H1 (cell line): ENCODE data around the gene GNAL. TPM values are rescaled to one million over a fixed set of nuclear protein-coding genes. Genes with fewer than 3 reads are reported as not detected.
A peak's percentile ranks its signal among the peaks of the same experiment; 100 is the strongest.

Experiments
- CTCF ChIA-PET: fragments of 300-600 bp; sonication (Branson Sonifier 250); formaldehyde crosslinking; loops from one replicate; lab custom pipeline; 2021; ENCODE audit not compliant: partially characterized antibody; lab: Charles Lee
- POLR2A ChIA-PET: fragments of 300-600 bp; sonication (Branson Sonifier 250); formaldehyde crosslinking; loops from one replicate; lab custom pipeline; 2021; ENCODE audit warnings: inconsistent platforms; ENCODE audit not compliant: partially characterized antibody; lab: Charles Lee
- DNase-seq, 2 experiments: peaks; one replicate each; pipeline versions ENCODE4 v3.0.0 to v3.0.0-alpha.2; 2010 to 2022; ENCODE audit warnings: low spot score in 2 of 2, low read depth in 1 of 2, mixed read lengths in 1 of 2
- FAIRE-seq: peaks from 2 replicates; lab custom pipeline; 2011; peaks lifted over from hg19 to GRCh38; lab: Jason Lieb, UNC
- H2AFZ ChIP-seq: 2 replicates; pipeline ENCODE4 v1.8.1; 2012; ENCODE audit warnings: low read length, inconsistent platforms
- H2AK5ac ChIP-seq: 2 replicates; pipeline ENCODE4 v1.6.1; 2013; ENCODE audit warnings: low read depth, low read length
- H2BK120ac ChIP-seq: replicated peaks from 2 replicates; pipeline ENCODE3; 2013; ENCODE audit warnings: low read depth, low read length, inconsistent platforms
- H2BK12ac ChIP-seq: 2 replicates; pipeline ENCODE4 v1.6.1; 2013; ENCODE audit warnings: low read depth, low read length
- H2BK15ac ChIP-seq: 2 replicates; pipeline ENCODE4 v1.6.1; 2013; ENCODE audit warnings: low read length
- H2BK20ac ChIP-seq: 2 replicates; pipeline ENCODE4 v1.6.1; 2013; ENCODE audit warnings: low read length
- H2BK5ac ChIP-seq: 2 replicates; pipeline ENCODE4 v1.6.1; 2013; ENCODE audit warnings: low read depth, low read length
- H3K14ac ChIP-seq: 2 replicates; pipeline ENCODE4 v1.6.1; 2013; ENCODE audit warnings: inconsistent platforms; ENCODE audit not compliant: insufficient read length
- H3K18ac ChIP-seq: 2 replicates; pipeline ENCODE4 v1.6.1; 2013; ENCODE audit warnings: low read length; ENCODE audit errors: extremely low read depth
- H3K23ac ChIP-seq: 2 replicates; pipeline ENCODE4 v1.6.1; 2013; ENCODE audit warnings: inconsistent platforms; ENCODE audit not compliant: insufficient read length
- H3K23me2 ChIP-seq: 2 replicates; pipeline ENCODE4 v1.6.1; 2013; ENCODE audit warnings: low read depth, low read length
- H3K27ac ChIP-seq: 2 replicates; pipeline ENCODE4 v1.6.1; 2011; ENCODE audit warnings: low read depth, low read length, inconsistent platforms
- H3K27me3 ChIP-seq, 4 experiments: replicated peaks in 1 of 4; 1 replicate in 1 of 4; 2 replicates in 3 of 4; pipeline versions ENCODE4 v1.6.1 to v1.8.1; 2011 to 2013; ENCODE audit warnings: low read length in 3 of 4, mild to moderate bottlenecking in 3 of 4, inconsistent platforms in 2 of 4, mixed read lengths in 2 of 4, moderate library complexity in 1 of 4; ENCODE audit not compliant: control insufficient read depth in 3 of 4, insufficient read depth in 3 of 4; ENCODE audit errors: extremely low read depth in 1 of 4
- H3K36me3 ChIP-seq, 4 experiments: 2 replicates each; pipeline versions ENCODE4 v1.6.1 to v1.8.1; 2011 to 2013; ENCODE audit warnings: mild to moderate bottlenecking in 4 of 4, low read length in 3 of 4, moderate library complexity in 2 of 4, control low read depth in 1 of 4, inconsistent platforms in 1 of 4; ENCODE audit not compliant: insufficient read depth in 4 of 4, control insufficient read depth in 2 of 4
- H3K4ac ChIP-seq: replicated peaks from 2 replicates; pipeline ENCODE3; 2013; ENCODE audit warnings: low read length, low read depth, mixed read lengths, inconsistent platforms; ENCODE audit not compliant: insufficient read length
- H3K4me1 ChIP-seq, 4 experiments: replicated peaks in 1 of 4; 1 replicate in 1 of 4; 2 replicates in 3 of 4; pipeline versions ENCODE4 v1.6.1 to v1.8.1; 2011 to 2013; ENCODE audit warnings: low read length in 3 of 4, inconsistent platforms in 2 of 4, mixed read lengths in 1 of 4; ENCODE audit not compliant: insufficient read depth in 4 of 4, control insufficient read depth in 3 of 4
- H3K4me2 ChIP-seq, 2 experiments: 2 replicates each; pipeline versions ENCODE4 v1.6.1 to v1.8.1; 2011 to 2013; ENCODE audit warnings: low read depth in 2 of 2, low read length in 2 of 2, control low read depth in 1 of 2, inconsistent platforms in 1 of 2, mild to moderate bottlenecking in 1 of 2; ENCODE audit not compliant: insufficient read depth in 1 of 2
- H3K4me3 ChIP-seq, 4 experiments: fragments of 200-600, 300-600 bp in 1 of 4; sonication (generic), shearing (Covaris generic), sonication (Bioruptor Twin) in 1 of 4; 2 replicates each; pipeline versions ENCODE4 v1.5.1 to v1.8.1; 2011 to 2016; ENCODE audit warnings: low read length in 4 of 4, low read depth in 3 of 4, control low read depth in 2 of 4, inconsistent platforms in 2 of 4, mild to moderate bottlenecking in 2 of 4, mixed read lengths in 1 of 4, moderate library complexity in 1 of 4; ENCODE audit not compliant: insufficient read depth in 2 of 4; ENCODE audit errors: extremely low read depth in 1 of 4
- H3K56ac ChIP-seq: replicated peaks from 2 replicates; pipeline ENCODE3; 2013; ENCODE audit warnings: low read depth, mild to moderate bottlenecking, mixed read lengths, low read length, inconsistent platforms; ENCODE audit not compliant: insufficient read length
- H3K79me1 ChIP-seq: 2 replicates; pipeline ENCODE4 v1.6.1; 2013; ENCODE audit warnings: low read depth, low read length, control low read depth
- H3K79me2 ChIP-seq, 2 experiments: 2 replicates each; pipeline versions ENCODE4 v1.6.1 to v1.8.1; 2012 to 2013; ENCODE audit warnings: low read length in 2 of 2, mild to moderate bottlenecking in 2 of 2, inconsistent platforms in 1 of 2; ENCODE audit not compliant: insufficient read depth in 2 of 2, control insufficient read depth in 1 of 2
- H3K9ac ChIP-seq, 4 experiments: replicated peaks in 1 of 4; 1 replicate in 1 of 4; 2 replicates in 3 of 4; pipeline versions ENCODE4 v1.6.1 to v1.8.1; 2011 to 2013; ENCODE audit warnings: low read depth in 3 of 4, low read length in 3 of 4, control low read depth in 2 of 4, mild to moderate bottlenecking in 2 of 4, moderate library complexity in 2 of 4, inconsistent platforms in 1 of 4; ENCODE audit errors: extremely low read depth in 1 of 4
- H3K9me3 ChIP-seq, 2 experiments: 2 replicates each; pipeline versions ENCODE4 v1.6.1 to v1.8.1; 2012 to 2013; ENCODE audit warnings: mild to moderate bottlenecking in 2 of 2, moderate library complexity in 2 of 2, control low read depth in 1 of 2, inconsistent platforms in 1 of 2, low read depth in 1 of 2, low read length in 1 of 2, mixed read lengths in 1 of 2; ENCODE audit not compliant: insufficient read depth in 2 of 2
- H4K20me1 ChIP-seq, 2 experiments: replicated peaks in 1 of 2; 2 replicates each; pipeline versions ENCODE3 to v1.8.1; 2011 to 2013; ENCODE audit warnings: inconsistent platforms in 2 of 2, low read length in 2 of 2, mild to moderate bottlenecking in 1 of 2; ENCODE audit not compliant: insufficient read depth in 2 of 2, control insufficient read depth in 1 of 2
- H4K5ac ChIP-seq: 2 replicates; pipeline ENCODE4 v1.6.1; 2013; ENCODE audit warnings: low read length, low read depth, mixed read lengths, inconsistent platforms; ENCODE audit not compliant: insufficient read length
- H4K8ac ChIP-seq: 2 replicates; pipeline ENCODE4 v1.8.0; 2013; ENCODE audit warnings: mild to moderate bottlenecking, moderate library complexity, low read length, inconsistent platforms; ENCODE audit not compliant: insufficient read depth; ENCODE audit errors: extremely low read depth
- H4K91ac ChIP-seq: replicated peaks from 2 replicates; pipeline ENCODE3; 2013; ENCODE audit warnings: low read length, mixed read lengths, inconsistent platforms; ENCODE audit not compliant: insufficient read length
- NANOG ChIP-seq: IDR thresholded peaks from 2 replicates; pipeline ENCODE4 v1.6.1; 2011; ENCODE audit warnings: low read length, low read depth, mild to moderate bottlenecking, inconsistent platforms; ENCODE audit not compliant: insufficient read depth, poor library complexity, severe bottlenecking
- NRF1 ChIP-seq: IDR thresholded peaks from 2 replicates; pipeline ENCODE4 v1.6.1; 2011; ENCODE audit warnings: mild to moderate bottlenecking, low read depth, low read length, improper control_type of control experiment
- PHF8 ChIP-seq: fragments of 200-600 bp; sonication (generic); conservative IDR thresholded peaks from 2 replicates; pipeline ENCODE4 v1.7.1; 2012; ENCODE audit warnings: low read depth, mild to moderate bottlenecking, inconsistent platforms, low read length, moderate library complexity
- RAD21 ChIP-seq, 2 experiments: IDR thresholded peaks in 1 of 2; conservative IDR thresholded peaks in 1 of 2; 2 replicates each; pipeline ENCODE4 v1.6.1; 2011; ENCODE audit warnings: low read depth in 2 of 2, low read length in 2 of 2, improper control_type of control experiment in 1 of 2, inconsistent platforms in 1 of 2, mild to moderate bottlenecking in 1 of 2, moderate library complexity in 1 of 2
- RFX5 ChIP-seq: IDR thresholded peaks from 2 replicates; pipeline ENCODE4 v1.6.1; 2011; ENCODE audit warnings: low read depth, low read length, improper control_type of control experiment, borderline replicate concordance
- RNF2 ChIP-seq: fragments of 200-900, 300-1000 bp; sonication (generic); IDR thresholded peaks from 2 replicates; pipeline ENCODE4 v1.7.1; 2016; ENCODE audit warnings: borderline replicate concordance, low read depth, mild to moderate bottlenecking, antibody characterized with exemption, low read length; ENCODE audit not compliant: poor library complexity, severe bottlenecking; ENCODE audit errors: missing control alignments
- SP1 ChIP-seq: IDR thresholded peaks from 2 replicates; pipeline ENCODE4 v1.6.1; 2011; ENCODE audit warnings: low read depth, low read length
- ZNF274 ChIP-seq: IDR thresholded peaks from 2 replicates; pipeline ENCODE4 v1.7.0; 2012; ENCODE audit warnings: low read length, borderline replicate concordance; ENCODE audit errors: extremely low read depth
- WGBS, 2 experiments: shearing (Covaris generic) in 1 of 2; methylation state at CpG; one replicate each; pipeline versions ENCODE4 v1.1.6 to v1.1.7; 2013 to 2015; ENCODE audit warnings: low lambda C conversion rate in 2 of 2, mixed read lengths in 2 of 2, inconsistent platforms in 1 of 2, low coverage in 1 of 2, missing lambda C conversion rate in 1 of 2; ENCODE audit not compliant: insufficient replicate concordance in 2 of 2, insufficient coverage in 1 of 2, insufficient read length in 1 of 2; ENCODE audit errors: extremely low coverage in 1 of 2, missing lambda C conversion rate in 1 of 2; 5-methylcytosine and 5-hydroxymethylcytosine counted together
- polyA plus RNA-seq, 7 experiments: library from polyadenylated mRNA; depleted of rRNA in 3 of 7; stranded (reverse) in 5 of 7; unstranded in 2 of 7; fragments of >200 nt in 5 of 7; fragments of 200-250 nt in 2 of 7; gene quantifications; 1 replicate in 5 of 7; 2 replicates in 1 of 7; 4 replicates in 1 of 7; pipeline versions ENCODE4 v1.2.1 to v1.2.3, GENCODE V29; 2011 to 2013; ENCODE audit warnings: missing spikeins in 2 of 7, mixed read lengths in 2 of 7
- total RNA-seq: library from RNA; stranded (reverse); fragmentation: NEBNext Ultra II Directional; extraction: Animal tissue kit (Norgen Biotek cat#: 25700); gene quantifications from 2 replicates; pipeline ENCODE4 v1.2.1, GENCODE V29; 2021
- TF ChIP-seq, protein P1 (sequence below): IDR thresholded peaks from 2 replicates; pipeline ENCODE4 v1.6.1; 2012; ENCODE audit warnings: inconsistent platforms

The GNAL gene
- total and polyA plus RNA-seq, 2 of the 8 experiments (the other 6 are each of a cell fraction or from before 2014, with no cell fraction given) = 13.2 to 18.3 TPM

DNA sequence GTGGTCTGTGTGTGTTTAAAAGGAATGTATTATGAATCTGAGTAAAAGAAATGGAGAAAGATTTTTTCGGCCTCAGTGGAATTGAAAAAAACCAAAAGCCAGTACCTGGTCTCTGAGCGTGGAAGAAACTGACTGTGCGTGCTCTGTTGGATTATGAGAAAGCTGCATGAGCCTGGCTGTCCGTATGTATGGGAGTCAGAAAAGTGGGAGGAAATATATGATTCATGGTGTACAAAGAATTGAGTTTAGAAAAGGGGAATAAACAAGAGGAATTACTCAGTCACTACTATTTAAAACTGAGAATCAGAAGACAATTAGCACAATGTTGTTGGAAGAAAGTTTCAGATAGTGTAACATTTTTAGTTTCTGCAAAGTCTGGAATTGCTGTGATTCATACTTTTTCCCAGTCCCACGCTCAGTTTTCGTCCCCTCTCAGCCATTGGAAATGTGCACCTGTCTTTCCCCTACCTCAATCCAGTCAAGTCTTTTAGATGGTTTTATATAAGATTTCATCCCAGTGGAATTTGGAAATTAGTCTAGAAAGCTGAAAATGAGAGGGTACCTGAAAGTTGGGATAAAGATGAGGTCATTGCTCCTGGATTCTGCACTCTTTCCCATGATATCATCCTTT, 95.7 kb downstream of the GNAL start:
- Histone ChIP-seq H3K56ac (no peak overlapping the region), H4K8ac (no peak overlapping the region), H3K23ac (no peak overlapping the region), H3K79me1 (no peaks in the 10 kb centered on the region), H4K91ac (peak overlapping the region; percentile 20), H3K23me2 (no peaks in the 10 kb centered on the region), H3K9me3 (no peaks in the 10 kb centered on the region), H2BK120ac (no peak overlapping the region), H2BK5ac (no peak overlapping the region), H2AK5ac (no peak overlapping the region), H3K36me3 (no peaks in the 10 kb centered on the region), H3K79me2 (no peaks in the 10 kb centered on the region), H3K9ac (no peak overlapping the region), H2AFZ (no peak overlapping the region), H4K5ac (no peak overlapping the region), H3K4me3 (no peak overlapping the region), H2BK12ac (no peak overlapping the region), H3K14ac (no peak overlapping the region), H3K4me2 (peak overlapping the region in 1 of 2 experiments; percentile 53; a peak in 1 of 4 replicates), H2BK15ac (no peak overlapping the region), H3K27me3 (no peaks in the 10 kb centered on the region), H3K4me1 (peaks cover 5 to 24% (median 17%) of the 10 kb centered on the region in 4 experiments), H3K27ac (no peak overlapping the region), H3K4ac (no peak overlapping the region), H4K20me1 (no peaks in the 10 kb centered on the region), H3K18ac (0 out of 2 replicates have a peak overlapping the region, but pooled peaks have one; percentile 3), H2BK20ac (peak overlapping the region; percentile 38; the same call in 1 of the 2 replicates)
- CTCF ChIA-PET = interaction anchor here (0.6 to 1.4 kb wide), 7 partner anchors 10 to 593 kb away, joined by 3 to 4 read pairs (median 3); no protein-coding TSS in a partner anchor
- 87% methylated on average over 6 of the region's 6 CpGs; no CpG with 5 or more reads in 1 of the 2 experiments for WGBS, 2 experiments
- DNase-seq (no peak), FAIRE-seq (no peak)
- POLR2A ChIA-PET = interaction anchor here (0.7 to 1.7 kb wide), 2 partner anchors 10 to 1163 kb away, joined by 3 to 4 read pairs; partner anchors contain the start of gene SEH1L
- TF ChIP-seq, protein P1, sequence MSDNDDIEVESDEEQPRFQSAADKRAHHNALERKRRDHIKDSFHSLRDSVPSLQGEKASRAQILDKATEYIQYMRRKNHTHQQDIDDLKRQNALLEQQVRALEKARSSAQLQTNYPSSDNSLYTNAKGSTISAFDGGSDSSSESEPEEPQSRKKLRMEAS = no peak
- TF ChIP-seq NANOG (no peak), NRF1 (no peak), RAD21 (IDR thresholded peaks at IDR 0.05 in 1 of 2, conservative IDR thresholded peaks at IDR 0.05 in 1 of 2; ENCODE audit: low read depth in 2 of 2, low read length in 2 of 2) (no peak), SP1 (no peak), ZNF274 (no peak), RFX5 (no peak), PHF8 (no peak), RNF2 (no peak)
